Islet precursor cell (in vitro differentiated cells): ENCODE results near the gene HRC.
"Not testable (repeated sequence)": the region's sequence is repeated elsewhere in the genome, so short reads cannot be mapped to it uniquely, and the experiment has no call there.

Experiments used
- DNase-seq: peaks from one replicate; pipeline ENCODE4 v3.0.0-alpha.2; 2018

Gene HRC

GRCh38 chr19:49132974-49133609 lies 22.1 kb downstream of the HRC start:
- peak; percentile 75 for DNase-seq

GRCh38 chr19:49130325-49130724 lies 24.9 kb downstream of the HRC start:
- DNase-seq = no peak

- DNase-seq = no peak
These were observed 26.0 kb downstream of the HRC start for GRCh38 chr19:49129238-49129583.

GRCh38 chr19:49128545-49129237 lies 26.5 kb downstream of the HRC start:
- no peak for DNase-seq

GRCh38 chr19:49127674-49128544 lies 27.3 kb downstream of the HRC start:
- peak; percentile 99 for DNase-seq

- not testable (repeated sequence) for DNase-seq
These were observed 28.0 kb downstream of the HRC start for GRCh38 chr19:49127225-49127624.

GRCh38 chr19:49126575-49126974 lies 28.6 kb downstream of the HRC start:
- no peak for DNase-seq

- peak; percentile 80 for DNase-seq
These were observed 30.0 kb downstream of the HRC start for GRCh38 chr19:49125025-49125731.

- not testable (repeated sequence) for DNase-seq
These were observed 31.9 kb downstream of the HRC start for GRCh38 chr19:49123285-49123684.

GRCh38 chr19:49121841-49122240 lies 33.4 kb downstream of the HRC start:
- DNase-seq = not testable (repeated sequence)

GRCh38 chr19:49120868-49121267 lies 34.3 kb downstream of the HRC start:
- DNase-seq = no peak

GRCh38 chr19:49120325-49120683 lies 34.9 kb downstream of the HRC start:
- DNase-seq = no peak

GRCh38 chr19:49119411-49120324 lies 35.5 kb downstream of the HRC start, which contains the start of gene PPFIA3:
PPFIA3 (plus strand) TSS chr19:49119544; CDS start chr19:49127874, 8,330 bp downstream.
- DNase-seq = peak; percentile 91

- DNase-seq = peak; percentile 96
These were observed 36.4 kb downstream of the HRC start, which contains the start of gene C19orf73 for GRCh38 chr19:49118565-49119410. C19orf73 (minus strand) TSS chr19:49119143; CDS start chr19:49119022, 121 bp downstream.

- no peak for DNase-seq
These were observed 37.3 kb downstream of the HRC start for GRCh38 chr19:49117677-49118564.

- DNase-seq = no peak
These were observed 38.7 kb downstream of the HRC start for GRCh38 chr19:49116544-49116943.

GRCh38 chr19:49114630-49115363 lies 40.4 kb downstream of the HRC start:
- DNase-seq = peak; percentile 82

GRCh38 chr19:49113762-49114629 lies 41.2 kb downstream of the HRC start, which contains the start of gene LIN7B:
LIN7B (plus strand) TSS chr19:49114370; CDS start chr19:49114405, 35 bp downstream.
- DNase-seq = peak; percentile 92
